HUES64 (cell line): Measurements from ENCODE around the gene PTPRM.

ENCODE experiments used
- H3K27ac ChIP-seq: 2 replicates; pipeline ENCODE4 v1.7.0; 2013; ENCODE audit warnings: low read depth, low read length, inconsistent platforms
- H3K27me3 ChIP-seq: 2 replicates; pipeline ENCODE4 v1.6.1; 2013; ENCODE audit warnings: mild to moderate bottlenecking, low read length; ENCODE audit not compliant: insufficient read depth
- H3K36me3 ChIP-seq: 2 replicates; pipeline ENCODE4 v1.6.1; 2013; ENCODE audit warnings: mild to moderate bottlenecking, low read length; ENCODE audit not compliant: insufficient read depth
- H3K4me1 ChIP-seq: 2 replicates; pipeline ENCODE4 v1.6.1; 2013; ENCODE audit warnings: mild to moderate bottlenecking, low read length, moderate library complexity; ENCODE audit not compliant: insufficient read depth
- H3K4me3 ChIP-seq: 2 replicates; pipeline ENCODE4 v1.5.1; 2013; ENCODE audit warnings: mild to moderate bottlenecking, low read length, moderate library complexity
- H3K9ac ChIP-seq: 2 replicates; pipeline ENCODE4 v1.6.1; 2013; ENCODE audit warnings: mild to moderate bottlenecking, low read depth, low read length
- H3K9me3 ChIP-seq: 2 replicates; pipeline ENCODE4 v1.6.1; 2013; ENCODE audit warnings: low read depth, low read length; ENCODE audit not compliant: insufficient read depth
- WGBS: fragments of 150-250, 120-280 bp; methylation state at CpG from one replicate; pipeline ENCODE4 v1.1.7; 2013; ENCODE audit warnings: missing lambda C conversion rate; 5-methylcytosine and 5-hydroxymethylcytosine counted together

PTPRM gene

DNA sequence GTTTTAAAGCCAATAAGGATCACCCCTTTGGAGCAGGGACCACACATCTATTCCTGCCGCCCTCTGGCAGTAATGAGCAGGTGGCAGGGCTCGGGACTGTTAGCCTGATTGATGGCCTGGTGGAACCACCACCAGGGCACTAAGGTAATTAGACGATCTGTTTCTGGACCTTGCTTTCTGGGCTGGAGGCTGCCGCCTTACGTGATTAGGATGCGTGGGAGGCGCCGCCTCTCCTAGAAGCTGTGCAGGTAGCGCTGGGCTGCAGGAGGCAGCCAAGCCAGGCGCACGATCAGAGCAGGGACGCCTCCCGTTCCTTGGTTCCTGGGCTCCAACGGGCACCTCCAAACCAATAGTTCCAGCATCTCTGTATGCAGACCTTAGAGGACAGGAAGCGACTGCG is 799.5 kb downstream of the PTPRM start:
- 89% methylated on average over 16 of the region's 16 CpGs for WGBS
- H3K27me3 ChIP-seq, result peaks cover 19% of the 10 kb centered on the region
- no peak overlapping the region for H3K27ac ChIP-seq
- no peaks in the 10 kb centered on the region for H3K9me3 ChIP-seq
- H3K4me1 ChIP-seq, result peaks cover 12% of the 10 kb centered on the region
- H3K4me3 ChIP-seq, result peak overlapping the region; percentile 42
- H3K36me3 ChIP-seq, result no peaks in the 10 kb centered on the region
- no peak overlapping the region for H3K9ac ChIP-seq

DNA sequence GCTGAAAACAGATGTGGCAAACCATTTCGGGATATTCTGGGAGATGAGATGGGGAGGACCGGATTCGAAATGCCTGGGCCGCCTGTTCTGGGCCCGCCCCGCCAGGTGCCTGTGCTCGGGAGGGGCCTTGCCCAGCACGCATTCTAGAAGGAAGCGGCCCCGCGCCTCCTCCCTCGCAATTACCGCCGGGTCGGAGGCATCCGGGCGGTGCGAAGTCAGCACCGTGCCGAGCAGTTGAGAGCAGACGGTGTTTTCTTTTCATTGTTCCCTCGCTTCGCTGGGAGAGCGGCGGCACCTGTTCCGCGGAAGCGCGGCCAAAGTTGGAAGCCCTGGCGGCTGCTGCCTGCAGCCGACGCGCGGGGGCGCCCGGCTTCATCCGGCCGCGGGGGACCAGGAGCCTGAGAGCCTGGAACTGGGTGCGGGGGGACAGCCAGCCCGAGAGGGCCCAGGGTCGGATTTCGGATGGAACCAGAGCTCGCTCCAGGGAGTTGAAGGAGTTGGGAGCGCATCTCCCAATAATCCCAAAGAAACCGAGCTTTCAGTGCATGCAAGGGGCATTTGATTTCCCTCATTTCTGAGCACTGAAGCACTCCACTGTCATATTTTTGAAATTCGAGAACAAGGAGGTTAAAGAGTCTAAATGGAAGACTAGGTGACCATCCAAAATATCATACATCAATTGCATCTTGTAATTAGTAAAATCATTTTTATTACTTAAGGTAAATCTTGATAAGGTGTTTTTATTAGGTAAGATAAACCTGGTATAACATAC is 800.3 kb downstream of the PTPRM start:
- H3K4me1 ChIP-seq, result peaks cover 8% of the 10 kb centered on the region
- H3K9ac ChIP-seq, result 0 out of 2 replicates have a peak overlapping the region, but pooled peaks have one; percentile 25
- H3K36me3 ChIP-seq, result no peaks in the 10 kb centered on the region
- WGBS, result 6% methylated on average over 47 of the region's 47 CpGs
- H3K27me3 ChIP-seq, result peaks cover 19% of the 10 kb centered on the region
- no peaks in the 10 kb centered on the region for H3K9me3 ChIP-seq
- H3K27ac ChIP-seq, result no peak overlapping the region
- peak overlapping the region; percentile 42 for H3K4me3 ChIP-seq

DNA sequence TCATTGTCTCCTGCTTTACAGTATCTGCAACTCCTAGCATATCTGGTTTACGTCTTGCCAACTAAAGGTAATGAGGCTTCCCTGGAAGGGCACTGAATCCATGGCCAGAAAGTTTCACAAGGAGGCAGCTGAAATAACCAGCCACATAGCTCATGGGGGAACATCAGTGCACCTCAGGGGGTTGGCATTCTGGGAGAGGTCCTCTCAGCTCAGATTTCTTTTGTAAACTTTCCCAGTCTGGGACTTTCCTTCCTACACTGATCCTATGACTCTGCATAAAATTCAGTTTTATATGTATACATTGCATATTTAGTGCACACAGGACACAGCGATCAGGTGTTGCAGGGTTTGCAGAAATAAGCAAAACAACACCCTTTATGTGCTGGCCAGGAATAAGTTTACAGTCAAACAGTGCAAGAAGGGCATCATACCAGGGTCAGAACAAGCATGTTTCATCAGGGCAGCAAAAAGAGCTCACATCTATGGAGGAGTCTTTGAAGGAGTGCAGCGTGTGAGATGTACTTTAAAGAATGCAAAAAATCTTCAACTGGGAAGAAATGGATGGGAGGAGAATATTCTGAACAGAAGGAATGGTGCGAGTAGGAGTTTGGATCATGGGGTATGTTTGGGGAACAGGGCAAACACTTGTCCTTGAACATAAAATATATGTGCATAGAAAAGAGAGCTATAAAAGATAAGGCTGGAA is 801.5 kb downstream of the PTPRM start:
- H3K27me3 ChIP-seq, result peaks cover 19% of the 10 kb centered on the region
- no peak overlapping the region for H3K27ac ChIP-seq
- 91% methylated on average over 4 of the region's 4 CpGs for WGBS
- H3K9ac ChIP-seq, result no peak overlapping the region
- H3K4me1 ChIP-seq, result peaks cover 7% of the 10 kb centered on the region; the same call in 1 of the 2 replicates
- no peak overlapping the region for H3K4me3 ChIP-seq
- no peaks in the 10 kb centered on the region for H3K9me3 ChIP-seq
- H3K36me3 ChIP-seq, result no peaks in the 10 kb centered on the region

DNA sequence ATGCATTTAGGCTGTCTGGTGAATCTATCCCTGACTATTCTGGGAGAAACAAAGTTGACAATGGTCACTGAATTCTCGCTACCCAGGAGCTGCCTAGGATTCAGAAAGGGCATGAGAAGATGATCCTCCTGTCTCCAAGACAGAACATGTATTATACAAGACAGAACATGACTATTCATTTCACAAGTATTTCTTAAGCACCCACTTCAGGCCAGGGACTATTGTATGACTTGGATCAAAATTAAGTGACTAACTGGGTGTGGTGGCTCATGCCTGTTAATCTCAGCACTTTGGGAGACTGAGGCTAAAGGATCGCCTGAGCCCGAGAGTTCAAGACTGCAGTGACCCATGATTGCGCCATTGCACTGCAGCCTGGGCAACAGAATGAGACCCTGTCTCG is 806.4 kb downstream of the PTPRM start:
- Histone ChIP-seq H3K9me3 (no peaks in the 10 kb centered on the region), H3K4me1 (peaks cover 3% of the 10 kb centered on the region; the same call in 1 of the 2 replicates), H3K27me3 (no peaks in the 10 kb centered on the region), H3K9ac (no peak overlapping the region), H3K36me3 (no peaks in the 10 kb centered on the region), H3K27ac (no peak overlapping the region), H3K4me3 (no peak overlapping the region)
- WGBS, result over 99% methylated on average over 4 of the region's 5 CpGs

DNA sequence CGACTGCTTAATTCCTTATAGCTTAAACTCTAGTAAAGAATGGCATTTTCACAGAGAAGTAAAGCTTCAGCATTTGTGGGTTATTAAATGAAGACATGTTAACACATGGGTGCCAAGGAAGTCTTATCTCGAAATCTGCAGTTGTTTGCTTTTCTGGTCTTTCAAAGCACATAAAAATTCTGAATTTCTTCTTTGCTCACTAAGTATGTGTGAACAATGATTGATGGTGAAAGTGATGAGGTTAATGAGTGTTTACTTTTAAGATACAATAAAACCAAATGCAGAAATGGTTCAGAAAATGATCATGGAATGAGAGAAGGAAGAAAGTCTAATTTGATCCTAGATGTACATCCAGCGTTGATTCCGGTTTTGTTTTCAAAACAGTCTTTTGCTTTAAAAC is 807.6 kb downstream of the PTPRM start:
- Histone ChIP-seq H3K4me1 (no peaks in the 10 kb centered on the region), H3K9me3 (no peaks in the 10 kb centered on the region)
- 92% methylated on average over 4 of the region's 4 CpGs for WGBS

DNA sequence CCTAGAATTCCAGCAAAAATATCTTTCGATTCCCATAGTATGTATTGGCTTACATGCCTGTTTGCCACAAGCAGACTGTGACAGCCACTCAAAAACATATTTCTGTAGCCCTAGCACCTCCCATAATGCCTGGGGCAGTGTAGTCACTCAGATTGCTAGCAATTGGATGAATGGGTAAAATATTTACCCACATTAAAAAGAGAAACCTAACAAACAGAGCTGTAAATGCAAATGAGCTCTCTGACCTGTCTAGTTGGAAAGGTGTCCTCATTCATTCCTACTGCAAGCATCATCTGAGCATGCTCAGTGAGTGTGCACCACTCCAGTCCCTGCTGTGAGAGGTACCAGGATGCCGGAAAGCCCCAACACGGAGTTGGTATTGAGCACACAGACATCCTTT is 808.1 kb downstream of the PTPRM start:
- H3K4me3 ChIP-seq, result no peak overlapping the region
- H3K9me3 ChIP-seq, result no peaks in the 10 kb centered on the region
- H3K9ac ChIP-seq, result no peak overlapping the region
- H3K27ac ChIP-seq, result no peak overlapping the region
- H3K4me1 ChIP-seq, result no peaks in the 10 kb centered on the region
- no peaks in the 10 kb centered on the region for H3K36me3 ChIP-seq
- WGBS, result 95% methylated on average over 3 of the region's 3 CpGs
- no peaks in the 10 kb centered on the region for H3K27me3 ChIP-seq

More for the DNA sequence above, 807.6 kb downstream of the PTPRM start:
- no peak overlapping the region for H3K4me3 ChIP-seq
- no peaks in the 10 kb centered on the region for H3K36me3 ChIP-seq
- H3K27ac ChIP-seq, result no peak overlapping the region
- H3K27me3 ChIP-seq, result no peaks in the 10 kb centered on the region
- H3K9ac ChIP-seq, result no peak overlapping the region

DNA sequence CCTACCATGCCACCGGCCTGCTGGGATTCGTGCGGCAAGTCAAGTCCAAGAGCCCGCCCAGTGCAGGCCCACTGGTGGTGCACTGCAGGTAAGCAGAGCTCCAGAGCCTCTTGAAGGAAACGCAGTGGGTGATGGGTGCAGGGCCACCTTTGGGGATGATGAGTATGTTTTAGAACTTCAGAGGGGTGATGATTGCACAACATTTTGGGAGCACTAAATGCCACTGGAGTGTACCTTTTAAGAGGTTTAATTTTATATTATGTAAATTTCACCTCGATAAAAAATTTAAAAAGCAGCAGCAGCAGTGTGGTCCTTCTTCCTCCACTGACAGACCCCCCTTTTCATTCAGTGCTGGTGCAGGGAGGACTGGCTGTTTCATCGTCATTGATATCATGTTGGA is 809.0 kb downstream of the PTPRM start:
- no peaks in the 10 kb centered on the region for H3K27me3 ChIP-seq
- no peaks in the 10 kb centered on the region for H3K4me1 ChIP-seq
- no peaks in the 10 kb centered on the region for H3K36me3 ChIP-seq
- no peak overlapping the region for H3K9ac ChIP-seq
- no peak overlapping the region for H3K27ac ChIP-seq
- no peak overlapping the region for H3K4me3 ChIP-seq
- no peaks in the 10 kb centered on the region for H3K9me3 ChIP-seq
- 96% methylated on average over 7 of the region's 7 CpGs for WGBS

DNA sequence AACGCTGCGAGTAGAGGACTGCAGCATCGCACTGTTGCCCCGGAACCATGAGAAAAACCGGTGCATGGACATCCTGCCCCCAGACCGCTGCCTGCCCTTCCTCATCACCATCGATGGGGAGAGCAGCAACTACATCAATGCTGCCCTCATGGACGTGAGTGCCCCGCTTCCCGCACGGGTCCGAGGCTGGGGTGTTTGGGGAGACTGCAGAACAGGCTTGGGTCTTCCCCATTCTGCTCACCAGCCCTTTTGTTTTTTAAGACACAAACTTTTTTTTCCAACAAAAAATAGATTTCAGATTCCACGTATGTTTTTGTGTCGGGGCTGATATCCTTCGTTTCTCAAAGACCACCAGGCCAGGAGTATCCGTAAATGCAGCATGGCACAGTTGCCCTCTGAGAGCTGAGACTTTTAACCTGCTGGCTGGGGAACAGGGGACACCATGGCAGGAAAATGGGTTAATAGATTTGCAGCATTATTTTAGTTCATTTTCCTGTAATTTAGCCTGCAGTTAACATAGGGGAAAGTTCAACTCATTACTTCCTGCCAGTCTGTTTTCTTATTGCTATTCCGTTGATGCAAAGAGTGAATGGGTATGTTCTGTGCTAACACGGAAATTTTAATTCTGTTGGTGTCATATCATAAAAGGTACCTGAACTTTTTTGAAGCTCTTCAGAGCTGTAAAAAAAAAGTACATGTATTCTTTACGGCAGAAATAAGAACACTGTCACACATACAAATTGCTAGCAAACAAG is 812.2 kb downstream of the PTPRM start:
- Histone ChIP-seq H3K27me3 (no peaks in the 10 kb centered on the region), H3K27ac (no peak overlapping the region), H3K9me3 (no peaks in the 10 kb centered on the region), H3K36me3 (no peaks in the 10 kb centered on the region), H3K4me1 (no peaks in the 10 kb centered on the region), H3K9ac (no peak overlapping the region), H3K4me3 (no peak overlapping the region)
- 96% methylated on average over 18 of the region's 19 CpGs for WGBS

DNA sequence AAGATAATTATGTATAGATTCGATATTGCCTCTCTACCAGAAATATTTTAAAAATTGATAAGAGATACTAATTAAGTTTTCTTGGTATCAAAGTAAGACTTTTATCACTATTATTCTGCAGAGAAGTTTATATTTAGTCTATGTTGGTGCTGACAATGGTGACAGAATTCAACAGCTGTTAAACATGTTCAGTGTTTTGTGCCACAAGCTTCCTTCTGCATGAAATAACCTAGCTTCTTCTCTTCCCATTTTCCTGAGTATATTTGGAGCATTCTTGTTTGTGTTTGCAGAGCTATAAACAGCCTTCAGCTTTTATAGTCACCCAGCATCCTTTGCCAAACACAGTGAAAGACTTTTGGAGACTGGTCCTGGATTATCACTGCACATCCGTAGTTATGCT is 812.9 kb downstream of the PTPRM start:
- H3K27me3 ChIP-seq, result no peaks in the 10 kb centered on the region
- no peaks in the 10 kb centered on the region for H3K9me3 ChIP-seq
- H3K4me1 ChIP-seq, result no peaks in the 10 kb centered on the region
- no peak overlapping the region for H3K9ac ChIP-seq
- H3K4me3 ChIP-seq, result no peak overlapping the region
- WGBS, result 99% methylated on average over 1 of the region's 2 CpGs
- H3K27ac ChIP-seq, result no peak overlapping the region
- H3K36me3 ChIP-seq, result no peaks in the 10 kb centered on the region

DNA sequence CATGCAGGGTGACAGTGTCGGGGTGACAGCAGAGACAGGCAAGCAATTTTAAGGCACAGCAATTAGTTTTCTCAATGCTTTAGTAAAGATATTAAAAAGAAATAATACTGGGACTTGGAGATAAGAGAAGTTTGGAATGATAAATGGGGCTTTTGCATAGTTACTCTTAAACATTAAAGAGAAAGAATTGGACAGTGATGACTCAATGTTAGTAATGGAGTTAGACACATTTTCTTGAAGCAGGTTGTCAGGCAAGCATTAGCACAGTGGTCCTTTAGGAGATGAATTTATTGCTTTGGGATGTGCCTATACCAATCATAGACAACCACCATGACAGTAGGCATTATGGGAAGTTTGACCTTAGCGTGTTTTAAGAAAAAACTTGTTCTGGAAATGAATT is 813.8 kb downstream of the PTPRM start:
- Histone ChIP-seq H3K9ac (no peak overlapping the region), H3K27me3 (no peaks in the 10 kb centered on the region), H3K27ac (no peak overlapping the region), H3K36me3 (no peaks in the 10 kb centered on the region), H3K4me3 (no peak overlapping the region), H3K4me1 (no peaks in the 10 kb centered on the region), H3K9me3 (no peaks in the 10 kb centered on the region)
- 100% methylated on average over 1 of the region's 2 CpGs for WGBS

DNA sequence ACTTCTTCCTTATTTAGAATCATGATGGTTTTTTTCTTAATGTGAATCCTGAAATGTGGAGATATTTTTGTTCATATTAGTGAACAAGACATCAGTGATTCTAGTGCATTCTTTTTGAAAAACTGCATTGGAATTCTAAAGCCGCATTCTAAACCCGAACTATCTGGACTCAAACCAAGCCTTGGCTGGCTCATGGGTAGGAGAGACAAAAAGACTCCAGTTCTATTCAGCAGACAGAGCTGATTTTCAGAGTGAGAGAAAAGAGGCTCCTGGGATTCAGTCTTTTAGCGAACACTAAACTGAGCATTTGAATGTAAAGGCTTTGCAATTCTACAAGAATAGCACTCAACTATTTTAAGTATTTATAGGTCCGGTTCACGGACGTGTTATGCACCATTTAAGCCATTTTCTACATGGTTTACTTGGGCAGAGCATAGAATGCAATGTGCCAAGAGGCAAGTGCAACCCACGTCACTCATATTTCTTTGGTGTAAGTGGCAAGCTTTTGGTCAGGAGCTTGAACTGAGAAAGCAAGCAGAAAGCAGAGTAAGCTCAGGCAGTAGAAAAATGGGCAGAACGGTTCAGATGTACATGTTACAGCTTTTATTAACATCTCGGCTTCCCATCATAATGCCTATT is 814.8 kb downstream of the PTPRM start:
- Histone ChIP-seq H3K36me3 (no peaks in the 10 kb centered on the region), H3K4me3 (no peak overlapping the region), H3K27ac (no peak overlapping the region), H3K27me3 (no peaks in the 10 kb centered on the region), H3K9ac (no peak overlapping the region), H3K4me1 (no peaks in the 10 kb centered on the region), H3K9me3 (no peaks in the 10 kb centered on the region)
- WGBS, result 92% methylated on average over 9 of the region's 9 CpGs
